Measurements from ENCODE around the gene SLC3A2. TPM values are rescaled to one million over a fixed set of nuclear protein-coding genes. Genes with fewer than 3 reads are reported as not detected.

Gene SLC3A2
- total and polyA plus RNA-seq, 4 experiments from 2014 or later = 157 to 226 (median 210) TPM

GRCh38 chr11:62880231-62880802 is 379 bp upstream of the SLC3A2 start:
- H3K27ac Mint-ChIP-seq = peak overlapping the region; percentile 93 to 100 (median 99)
- no peak for DNase-seq
- no peaks in the 10 kb centered on the region for H3K9me3 ChIP-seq (ENCODE audit: control insufficient read depth in 1 of 2, low read length in 2 of 2)
- peak overlapping the region; percentile 93 for H3K27ac ChIP-seq (ENCODE audit: low read depth, low read length)
- H3K4me1 Mint-ChIP-seq = peaks cover 26 to 55% (median 39%) of the 10 kb centered on the region in 4 donors
- intact Hi-C loops (cut with micrococcal nuclease) = loop anchor here (1.0 to 10.0 kb wide), 5 partner anchors 18 to 1088 kb away; partner anchors contain the start of genes FEN1, TMEM258 and TUT1
- no peaks in the 10 kb centered on the region for H3K27me3 Mint-ChIP-seq
- H3K9me3 Mint-ChIP-seq = no peaks in the 10 kb centered on the region
- no peaks in the 10 kb centered on the region for H3K27me3 ChIP-seq (ENCODE audit: insufficient read depth, low read length)
- peak overlapping the region; percentile 79 to 98 for H3K4me3 ChIP-seq (ENCODE audit: low read length in 2 of 2)
- H3K36me3 Mint-ChIP-seq = peaks cover 35 to 50% of the 10 kb centered on the region in 2 donors
- H3K36me3 ChIP-seq (ENCODE audit: insufficient read depth, low read length) = peaks cover 26% of the 10 kb centered on the region
- CTCF ChIA-PET (ENCODE audit: partially characterized antibody) = interaction anchor here (0.8 to 4.0 kb wide), 14 partner anchors 9 to 323 kb away, joined by 3 to 22 read pairs (median 6); partner anchors contain the start of genes HNRNPUL2, TMEM179B and TUT1
- peaks cover 46% of the 10 kb centered on the region for H3K4me1 ChIP-seq (ENCODE audit: insufficient read depth, low read length)
- POLR2A ChIA-PET (ENCODE audit: partially characterized antibody) = interaction anchor here (0.5 to 7.2 kb wide), 36 partner anchors 16 to 1309 kb away, joined by 3 to 138 read pairs (median 8); partner anchors contain the start of genes C11orf98, CSKMT, EEF1G and HNRNPUL2
- H3K4me3 Mint-ChIP-seq = peak overlapping the region; percentile 93 to 100 (median 100)

GRCh38 chr11:62881579-62882430 is 1.1 kb downstream of the SLC3A2 start:
- ChIA-PET CTCF (ENCODE audit: partially characterized antibody) (interaction anchor here (0.6 to 4.0 kb wide), 14 partner anchors 18 to 457 kb away, joined by 3 to 22 read pairs (median 4); partner anchors contain the start of genes HNRNPUL2, TMEM179B and TUT1), POLR2A (ENCODE audit: partially characterized antibody) (interaction anchor here (0.6 to 7.2 kb wide), 36 partner anchors 8 to 1452 kb away, joined by 3 to 138 read pairs (median 8); partner anchors contain the start of genes BSCL2, C11orf98, CPSF7 and CSKMT)
- H3K9me3 Mint-ChIP-seq = no peaks in the 10 kb centered on the region
- H3K27me3 ChIP-seq (ENCODE audit: insufficient read depth, low read length) = no peaks in the 10 kb centered on the region
- H3K4me3 ChIP-seq (ENCODE audit: low read length in 2 of 2) = peak overlapping the region; percentile 96 to 98
- H3K9me3 ChIP-seq (ENCODE audit: control insufficient read depth in 1 of 2, low read length in 2 of 2) = no peaks in the 10 kb centered on the region
- H3K4me3 Mint-ChIP-seq = peak overlapping the region; percentile 93 to 100 (median 100)
- peak overlapping the region; percentile 93 for H3K27ac ChIP-seq (ENCODE audit: low read depth, low read length)
- intact Hi-C loops (cut with micrococcal nuclease) = loop anchor here (1.0 to 10.0 kb wide), 10 partner anchors 26 to 1090 kb away; partner anchors contain the start of genes FEN1, HNRNPUL2, NXF1 and STX5
- peak overlapping the region; percentile 93 to 100 (median 99) for H3K27ac Mint-ChIP-seq
- no peaks in the 10 kb centered on the region for H3K27me3 Mint-ChIP-seq
- H3K36me3 Mint-ChIP-seq = peaks cover 40 to 58% of the 10 kb centered on the region in 2 donors
- H3K4me1 ChIP-seq (ENCODE audit: insufficient read depth, low read length) = peaks cover 52% of the 10 kb centered on the region
- H3K4me1 Mint-ChIP-seq = peaks cover 26 to 60% (median 41%) of the 10 kb centered on the region in 4 donors
- peaks cover 41% of the 10 kb centered on the region for H3K36me3 ChIP-seq (ENCODE audit: insufficient read depth, low read length)
- DNase-seq = peak; percentile 88 to 99 (median 90)

GRCh38 chr11:62882431-62882749 is 1.7 kb downstream of the SLC3A2 start:
- CTCF ChIA-PET (ENCODE audit: partially characterized antibody) = interaction anchor here (0.6 to 4.0 kb wide), 3 partner anchors 23 to 318 kb away, joined by 4 to 19 read pairs (median 4); partner anchors contain the start of gene TMEM179B
- peak overlapping the region; percentile 93 to 100 (median 100) for H3K4me3 Mint-ChIP-seq
- Histone ChIP-seq H3K9me3 (ENCODE audit: control insufficient read depth in 1 of 2, low read length in 2 of 2) (no peaks in the 10 kb centered on the region), H3K36me3 (ENCODE audit: insufficient read depth, low read length) (peaks cover 47% of the 10 kb centered on the region), H3K4me1 (ENCODE audit: insufficient read depth, low read length) (peaks cover 52% of the 10 kb centered on the region), H3K27me3 (ENCODE audit: insufficient read depth, low read length) (no peaks in the 10 kb centered on the region), H3K4me3 (ENCODE audit: low read length in 2 of 2) (peak overlapping the region; percentile 96 to 98), H3K27ac (ENCODE audit: low read depth, low read length) (peak overlapping the region; percentile 93)
- no peaks in the 10 kb centered on the region for H3K9me3 Mint-ChIP-seq
- DNase-seq = no peak
- peaks cover 46 to 64% of the 10 kb centered on the region in 2 donors for H3K36me3 Mint-ChIP-seq
- peaks cover 26 to 60% (median 42%) of the 10 kb centered on the region in 4 donors for H3K4me1 Mint-ChIP-seq
- POLR2A ChIA-PET (ENCODE audit: partially characterized antibody) = interaction anchor here (1.7 to 7.2 kb wide), 15 partner anchors 18 to 339 kb away, joined by 5 to 138 read pairs (median 16); partner anchors contain the start of genes EEF1G, GANAB, HNRNPUL2 and LBHD1
- intact Hi-C loops (cut with micrococcal nuclease) = loop anchor here (5.0 to 10.0 kb wide), 2 partner anchors 488 to 1090 kb away; partner anchors contain the start of genes FEN1 and TMEM258
- H3K27me3 Mint-ChIP-seq = no peaks in the 10 kb centered on the region
- H3K27ac Mint-ChIP-seq = peak overlapping the region; percentile 93 to 100 (median 99)

GRCh38 chr11:62882788-62883501 is 2.2 kb downstream of the SLC3A2 start:
- intact Hi-C loops (cut with micrococcal nuclease) = loop anchor here (5.0 to 10.0 kb wide), 2 partner anchors 488 to 1091 kb away; partner anchors contain the start of genes FEN1 and TMEM258
- Histone ChIP-seq H3K27me3 (ENCODE audit: insufficient read depth, low read length) (no peaks in the 10 kb centered on the region), H3K4me1 (ENCODE audit: insufficient read depth, low read length) (peaks cover 52% of the 10 kb centered on the region), H3K27ac (ENCODE audit: low read depth, low read length) (peak overlapping the region; percentile 93), H3K9me3 (ENCODE audit: control insufficient read depth in 1 of 2, low read length in 2 of 2) (no peaks in the 10 kb centered on the region), H3K36me3 (ENCODE audit: insufficient read depth, low read length) (peaks cover 53% of the 10 kb centered on the region), H3K4me3 (ENCODE audit: low read length in 2 of 2) (peak overlapping the region in 1 of 2 donors; percentile 98)
- CTCF ChIA-PET (ENCODE audit: partially characterized antibody) = interaction anchor here (0.6 to 4.0 kb wide), 3 partner anchors 9 to 96 kb away, joined by 3 to 19 read pairs (median 4); partner anchors contain the start of gene TMEM179B
- no peak for DNase-seq
- no peaks in the 10 kb centered on the region for H3K9me3 Mint-ChIP-seq
- peak overlapping the region; percentile 87 to 100 (median 99) for H3K27ac Mint-ChIP-seq
- H3K4me3 Mint-ChIP-seq = peak overlapping the region; percentile 93 to 100 (median 100)
- POLR2A ChIA-PET (ENCODE audit: partially characterized antibody) = interaction anchor here (2.1 to 7.2 kb wide), 10 partner anchors 23 to 339 kb away, joined by 6 to 138 read pairs (median 28); partner anchors contain the start of genes EEF1G, HNRNPUL2, NXF1 and STX5
- peaks cover 49 to 70% of the 10 kb centered on the region in 2 donors for H3K36me3 Mint-ChIP-seq
- no peaks in the 10 kb centered on the region for H3K27me3 Mint-ChIP-seq
- peaks cover 26 to 60% (median 42%) of the 10 kb centered on the region in 4 donors for H3K4me1 Mint-ChIP-seq

GRCh38 chr11:62883673-62884072 is 3.0 kb downstream of the SLC3A2 start:
- H3K27me3 ChIP-seq (ENCODE audit: insufficient read depth, low read length) = no peaks in the 10 kb centered on the region
- Mint-ChIP-seq H3K4me3 (peak overlapping the region in 5 of 8 donors; percentile 18 to 100 (median 93)), H3K27me3 (no peaks in the 10 kb centered on the region), H3K27ac (peak overlapping the region; percentile 47 to 100 (median 87)), H3K9me3 (no peaks in the 10 kb centered on the region), H3K36me3 (peaks cover 56 to 77% of the 10 kb centered on the region in 2 donors), H3K4me1 (peaks cover 26 to 60% (median 42%) of the 10 kb centered on the region in 4 donors)
- H3K4me3 ChIP-seq (ENCODE audit: low read length in 2 of 2) = no peak overlapping the region
- CTCF ChIA-PET (ENCODE audit: partially characterized antibody) = interaction anchor here (0.5 to 3.6 kb wide), 7 partner anchors 8 to 98 kb away, joined by 3 to 17 read pairs (median 4); no protein-coding TSS in a partner anchor
- no peaks in the 10 kb centered on the region for H3K9me3 ChIP-seq (ENCODE audit: control insufficient read depth in 1 of 2, low read length in 2 of 2)
- POLR2A ChIA-PET (ENCODE audit: partially characterized antibody) = interaction anchor here (1.1 to 7.2 kb wide), 4 partner anchors 22 to 292 kb away, joined by 3 to 138 read pairs (median 42); partner anchors contain the start of genes TMEM179B and TUT1
- peaks cover 60% of the 10 kb centered on the region for H3K36me3 ChIP-seq (ENCODE audit: insufficient read depth, low read length)
- peaks cover 52% of the 10 kb centered on the region for H3K4me1 ChIP-seq (ENCODE audit: insufficient read depth, low read length)
- intact Hi-C loops (cut with micrococcal nuclease) = loop anchor here (5.0 to 10.0 kb wide), 2 partner anchors 489 to 1091 kb away; partner anchors contain the start of genes FEN1 and TMEM258
- H3K27ac ChIP-seq (ENCODE audit: low read depth, low read length) = peak overlapping the region; percentile 93
- DNase-seq = no peak

Measured in CD4-positive, alpha-beta memory T cell (primary cell).